Fibroblast of villous mesenchyme (primary cell): Measurements from ENCODE around the gene NMNAT2. TPM values are rescaled to one million over a fixed set of nuclear protein-coding genes. Genes with fewer than 3 reads are reported as not detected.

Experiments
- DNase-seq: peaks from one replicate; pipeline ENCODE4 v3.0.0-alpha.2; 2010; ENCODE audit warnings: low read depth
- H3K4me3 ChIP-seq: 2 replicates; pipeline ENCODE4 v1.5.1; 2011; ENCODE audit warnings: low read depth, mild to moderate bottlenecking, low read length
- total RNA-seq: library from RNA; depleted of rRNA; stranded (reverse); fragments of >200 nt; gene quantifications from 2 replicates; pipeline ENCODE4 v1.2.3, GENCODE V29; 2012
- TF ChIP-seq, protein P1 (sequence below): IDR thresholded peaks from 2 replicates; pipeline ENCODE4 v1.5.1; 2012; ENCODE audit warnings: low read depth, mild to moderate bottlenecking, low read length; ENCODE audit not compliant: insufficient read depth

The NMNAT2 gene
- total RNA-seq, 1 donor, result 3.9 TPM

DNA sequence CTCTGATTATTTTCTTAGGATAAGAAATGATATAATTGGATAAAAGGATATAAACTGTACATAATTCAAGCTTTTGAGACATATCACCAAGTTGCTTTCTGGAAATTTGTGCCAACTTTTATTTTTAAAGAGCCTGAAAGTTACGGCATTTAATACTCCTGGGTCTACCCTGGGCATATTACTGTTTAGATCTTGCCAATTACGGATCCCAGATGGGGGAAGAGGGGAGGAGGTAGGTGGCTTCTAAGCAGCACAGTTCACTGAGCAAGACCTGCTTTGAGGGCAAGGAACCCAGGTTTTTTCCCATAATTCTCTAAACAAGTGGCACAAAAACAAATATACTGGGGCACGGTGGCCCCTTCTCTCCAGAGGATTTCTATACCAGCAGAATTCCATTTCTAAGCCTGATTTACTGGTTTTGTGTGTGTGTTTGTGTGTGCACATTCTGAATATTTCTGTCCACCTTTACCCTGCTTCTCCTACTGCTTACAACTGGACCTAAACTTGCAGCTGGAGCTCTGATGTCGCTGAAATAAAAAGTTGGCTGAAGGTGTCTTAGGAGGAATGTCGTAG, 155.5 kb downstream of the NMNAT2 start:
- no peak for DNase-seq
- H3K4me3 ChIP-seq, result no peak overlapping the region
- TF ChIP-seq, protein P1, sequence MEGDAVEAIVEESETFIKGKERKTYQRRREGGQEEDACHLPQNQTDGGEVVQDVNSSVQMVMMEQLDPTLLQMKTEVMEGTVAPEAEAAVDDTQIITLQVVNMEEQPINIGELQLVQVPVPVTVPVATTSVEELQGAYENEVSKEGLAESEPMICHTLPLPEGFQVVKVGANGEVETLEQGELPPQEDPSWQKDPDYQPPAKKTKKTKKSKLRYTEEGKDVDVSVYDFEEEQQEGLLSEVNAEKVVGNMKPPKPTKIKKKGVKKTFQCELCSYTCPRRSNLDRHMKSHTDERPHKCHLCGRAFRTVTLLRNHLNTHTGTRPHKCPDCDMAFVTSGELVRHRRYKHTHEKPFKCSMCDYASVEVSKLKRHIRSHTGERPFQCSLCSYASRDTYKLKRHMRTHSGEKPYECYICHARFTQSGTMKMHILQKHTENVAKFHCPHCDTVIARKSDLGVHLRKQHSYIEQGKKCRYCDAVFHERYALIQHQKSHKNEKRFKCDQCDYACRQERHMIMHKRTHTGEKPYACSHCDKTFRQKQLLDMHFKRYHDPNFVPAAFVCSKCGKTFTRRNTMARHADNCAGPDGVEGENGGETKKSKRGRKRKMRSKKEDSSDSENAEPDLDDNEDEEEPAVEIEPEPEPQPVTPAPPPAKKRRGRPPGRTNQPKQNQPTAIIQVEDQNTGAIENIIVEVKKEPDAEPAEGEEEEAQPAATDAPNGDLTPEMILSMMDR, result no peak

DNA sequence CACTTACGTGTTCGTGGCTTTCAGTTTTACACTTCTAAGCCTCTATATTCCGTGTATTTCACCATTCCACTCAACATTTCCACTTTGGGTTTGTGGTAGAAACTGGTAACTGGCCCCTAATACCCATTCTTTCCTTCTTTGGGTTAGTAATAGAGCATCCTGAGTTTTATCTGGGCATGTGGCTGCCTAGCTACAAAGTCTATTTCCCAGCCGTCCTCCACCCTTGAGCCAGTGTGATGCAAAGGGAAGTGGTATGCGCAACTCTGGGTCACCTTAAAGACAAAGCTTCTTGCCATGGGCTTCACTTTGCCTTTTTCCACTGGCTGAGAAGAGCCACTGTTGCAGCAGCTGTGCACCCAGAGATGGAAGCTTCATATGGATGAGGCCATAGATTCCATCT, 158.3 kb downstream of the NMNAT2 start:
- TF ChIP-seq, protein P1, result no peak
- DNase-seq, result no peak
- no peak overlapping the region for H3K4me3 ChIP-seq

DNA sequence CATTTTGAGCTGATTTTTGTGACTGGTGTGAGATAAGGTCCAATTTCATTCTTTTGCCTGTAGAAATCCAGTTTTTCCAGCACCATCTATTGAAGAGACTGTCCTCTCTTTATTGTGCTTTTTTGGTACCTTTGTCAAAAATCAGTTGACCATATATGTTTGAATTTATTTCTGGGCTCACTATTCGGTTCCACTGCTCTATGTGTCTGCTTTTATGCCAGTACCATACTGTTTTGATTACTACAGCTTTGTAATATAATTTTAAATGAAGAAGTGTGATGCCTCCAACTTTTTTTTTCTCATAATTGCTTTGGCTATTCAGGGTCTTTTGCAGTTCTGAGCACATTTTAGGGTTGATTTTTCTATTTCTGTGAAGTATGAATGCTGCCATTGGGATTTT, 163.1 kb downstream of the NMNAT2 start:
- TF ChIP-seq, protein P1, result no peak
- H3K4me3 ChIP-seq, result no peak overlapping the region
- DNase-seq, result no peak

DNA sequence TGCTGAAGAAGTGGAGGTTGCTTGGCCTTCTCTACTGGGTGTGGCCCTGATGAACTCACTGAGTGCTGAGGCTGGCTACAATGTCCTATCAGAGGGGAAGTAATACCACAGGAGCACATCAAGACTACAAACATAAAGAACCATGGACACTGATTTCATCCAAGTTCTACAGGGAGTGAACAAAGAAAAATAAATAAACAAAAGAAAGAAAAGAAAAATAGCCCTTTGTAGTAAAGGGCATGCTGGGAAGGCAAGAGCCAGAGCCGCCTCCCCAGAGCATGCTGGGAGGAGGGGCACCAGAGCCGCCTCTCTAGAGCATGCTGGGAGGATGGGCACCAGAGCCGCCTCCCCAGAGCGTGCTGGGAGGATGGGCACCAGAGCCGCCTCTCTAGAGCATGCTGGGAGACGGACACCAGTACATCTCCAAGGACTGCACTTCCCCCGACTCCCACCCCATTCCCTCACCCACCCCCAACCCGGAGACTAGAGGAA, 166.2 kb downstream of the NMNAT2 start:
- TF ChIP-seq, protein P1, result no peak
- H3K4me3 ChIP-seq, result no peak overlapping the region
- no peak for DNase-seq

DNA sequence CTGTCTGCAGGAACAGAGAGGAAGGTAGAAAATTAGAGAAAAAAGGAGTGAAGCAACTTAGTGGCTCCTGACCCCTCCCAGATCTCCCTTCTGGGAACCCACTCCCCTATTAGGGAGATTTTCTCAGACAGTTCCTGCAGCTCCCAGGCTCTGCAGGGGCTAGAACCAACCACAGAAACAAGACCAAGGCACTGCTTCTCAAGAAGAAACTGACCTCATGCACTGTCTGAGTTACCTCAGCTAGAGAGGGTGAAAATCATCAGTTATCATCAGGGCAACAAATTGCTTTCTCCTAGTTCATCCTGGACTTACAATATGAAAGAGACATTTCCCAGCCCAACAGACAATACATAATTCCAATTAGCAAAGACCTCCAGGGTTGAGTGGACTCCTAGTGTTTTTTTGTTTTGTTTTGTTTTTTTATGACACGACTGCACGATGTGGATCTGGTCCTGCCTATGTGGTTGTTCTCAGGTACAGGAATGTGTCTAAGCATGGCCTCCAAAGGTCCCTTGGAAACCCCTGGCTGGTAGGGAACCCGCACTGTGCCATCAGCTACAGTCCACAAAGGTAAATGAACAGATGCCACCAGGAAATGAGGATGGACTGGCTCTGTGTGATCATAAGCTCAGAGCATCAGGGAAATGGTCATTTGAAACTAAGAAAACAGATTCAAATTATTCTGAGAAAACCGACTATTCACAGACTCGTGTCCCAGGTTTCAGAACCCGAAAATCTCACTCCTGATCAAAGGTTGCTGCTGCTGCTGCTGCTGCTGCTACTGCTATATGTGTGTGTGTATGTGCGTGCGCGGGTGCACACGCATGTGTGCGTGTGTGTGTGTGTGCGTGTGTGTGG, 166.8 kb downstream of the NMNAT2 start:
- no peak for DNase-seq
- TF ChIP-seq, protein P1, result no peak
- H3K4me3 ChIP-seq, result no peak overlapping the region

DNA sequence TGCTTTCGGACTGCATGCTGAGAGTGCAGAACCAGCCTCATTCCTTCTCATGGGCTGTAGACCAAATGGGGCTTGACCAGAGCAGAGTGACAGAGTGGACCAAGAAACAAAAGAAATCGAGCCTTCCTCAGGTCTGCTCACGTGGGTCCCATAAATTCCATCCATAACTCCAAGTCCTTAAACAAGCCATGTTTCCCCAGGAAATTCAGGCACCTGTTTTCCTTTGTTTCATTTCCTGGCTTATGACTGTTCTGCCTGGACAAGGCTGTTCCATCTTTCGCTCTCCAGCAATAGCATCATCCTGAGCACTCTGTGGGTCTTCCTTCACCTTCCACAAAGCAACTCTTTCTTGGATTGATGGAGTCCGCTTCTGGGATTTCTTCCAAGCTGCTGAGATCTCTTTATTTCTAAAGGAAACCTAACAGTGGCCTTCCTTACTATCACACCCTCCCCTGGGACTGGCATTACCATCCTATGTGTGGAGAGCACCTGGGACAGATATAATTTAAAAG, 168.2 kb downstream of the NMNAT2 start:
- H3K4me3 ChIP-seq, result no peak overlapping the region
- DNase-seq, result no peak
- TF ChIP-seq, protein P1, result no peak
